ENCODE results near the gene RMDN2. TPM values are rescaled to one million over a fixed set of nuclear protein-coding genes. Genes with fewer than 3 reads are reported as not detected.
A peak's percentile ranks its signal among the peaks of the same experiment; 100 is the strongest.

Gene RMDN2
- total RNA-seq, 1 experiment from 2014 or later: 3.2 TPM

- no peak for TF ChIP-seq CTCF (IDR thresholded peaks at IDR 0.05; ENCODE audit: unreplicated experiment)
- Mint-ChIP-seq H3K27ac (ENCODE audit: low read depth, unreplicated experiment) (no peak overlapping the region), H3K36me3 (ENCODE audit: insufficient read depth, unreplicated experiment) (no peaks in the 10 kb centered on the region), H3K9me3 (ENCODE audit: unreplicated experiment) (no peaks in the 10 kb centered on the region), H3K4me1 (ENCODE audit: insufficient read depth, unreplicated experiment) (no peaks in the 10 kb centered on the region), H3K27me3 (ENCODE audit: insufficient read depth, unreplicated experiment) (peaks cover 32% of the 10 kb centered on the region), H3K4me3 (ENCODE audit: unreplicated experiment) (no peak overlapping the region)
- ChIA-PET POLR2A (interaction anchor here (1.0 kb wide), 1 partner anchor 31 kb away, joined by 3 read pairs; no protein-coding TSS in a partner anchor), CTCF (interaction anchor here (0.8 to 1.8 kb wide), 2 partner anchors 31 to 52 kb away, joined by 3 to 5 read pairs; no protein-coding TSS in a partner anchor)
- DNase-seq (ENCODE audit: unreplicated experiment): peak; percentile 45
- intact Hi-C loops (cut with micrococcal nuclease): no loop called here
- no TSS peak for BruUV-seq (replicated peaks)
These were observed 112.2 kb downstream of the RMDN2 start for GRCh38 chr2:38037325-38037724.

GRCh38 chr2:38037757-38038621 is 112.9 kb downstream of the RMDN2 start:
- intact Hi-C loops (cut with micrococcal nuclease): no loop called here
- no peaks in the 10 kb centered on the region for H3K4me1 Mint-ChIP-seq (ENCODE audit: insufficient read depth, unreplicated experiment)
- H3K27ac Mint-ChIP-seq (ENCODE audit: low read depth, unreplicated experiment): no peak overlapping the region
- DNase-seq (ENCODE audit: unreplicated experiment): no peak
- H3K4me3 Mint-ChIP-seq (ENCODE audit: unreplicated experiment): no peak overlapping the region
- no TSS peak for BruUV-seq (replicated peaks)
- TF ChIP-seq CTCF (IDR thresholded peaks at IDR 0.05; ENCODE audit: unreplicated experiment): no peak
- peaks cover 1% of the 10 kb centered on the region for H3K9me3 Mint-ChIP-seq (ENCODE audit: unreplicated experiment)
- CTCF ChIA-PET: interaction anchor here (1.8 kb wide), 1 partner anchor 31 kb away, joined by 5 read pairs; no protein-coding TSS in a partner anchor
- no peaks in the 10 kb centered on the region for H3K36me3 Mint-ChIP-seq (ENCODE audit: insufficient read depth, unreplicated experiment)
- H3K27me3 Mint-ChIP-seq (ENCODE audit: insufficient read depth, unreplicated experiment): peaks cover 32% of the 10 kb centered on the region
- POLR2A ChIA-PET: interaction anchor here (1.0 kb wide), 1 partner anchor 30 kb away, joined by 3 read pairs; no protein-coding TSS in a partner anchor

GRCh38 chr2:38038682-38039081 is 113.6 kb downstream of the RMDN2 start:
- H3K9me3 Mint-ChIP-seq (ENCODE audit: unreplicated experiment): peaks cover 8% of the 10 kb centered on the region
- no peak overlapping the region for H3K27ac Mint-ChIP-seq (ENCODE audit: low read depth, unreplicated experiment)
- TF ChIP-seq CTCF (IDR thresholded peaks at IDR 0.05; ENCODE audit: unreplicated experiment): no peak
- no peaks in the 10 kb centered on the region for H3K4me1 Mint-ChIP-seq (ENCODE audit: insufficient read depth, unreplicated experiment)
- H3K27me3 Mint-ChIP-seq (ENCODE audit: insufficient read depth, unreplicated experiment): peaks cover 32% of the 10 kb centered on the region
- H3K4me3 Mint-ChIP-seq (ENCODE audit: unreplicated experiment): no peak overlapping the region
- no peaks in the 10 kb centered on the region for H3K36me3 Mint-ChIP-seq (ENCODE audit: insufficient read depth, unreplicated experiment)
- intact Hi-C loops (cut with micrococcal nuclease): no loop called here
- DNase-seq (ENCODE audit: unreplicated experiment): no peak
- ChIA-PET POLR2A (no interaction called here), CTCF (interaction anchor here (1.8 kb wide), 1 partner anchor 30 kb away, joined by 5 read pairs; no protein-coding TSS in a partner anchor)
- BruUV-seq (replicated peaks): no TSS peak

- TF ChIP-seq CTCF (IDR thresholded peaks at IDR 0.05; ENCODE audit: unreplicated experiment): no peak
- POLR2A ChIA-PET: no interaction called here
- H3K4me3 Mint-ChIP-seq (ENCODE audit: unreplicated experiment): no peak overlapping the region
- H3K27ac Mint-ChIP-seq (ENCODE audit: low read depth, unreplicated experiment): no peak overlapping the region
- no peaks in the 10 kb centered on the region for H3K4me1 Mint-ChIP-seq (ENCODE audit: insufficient read depth, unreplicated experiment)
- no TSS peak for BruUV-seq (replicated peaks)
- peak; percentile 62 for DNase-seq (ENCODE audit: unreplicated experiment)
- peaks cover 12% of the 10 kb centered on the region for H3K9me3 Mint-ChIP-seq (ENCODE audit: unreplicated experiment)
- peaks cover 32% of the 10 kb centered on the region for H3K27me3 Mint-ChIP-seq (ENCODE audit: insufficient read depth, unreplicated experiment)
- CTCF ChIA-PET: no interaction called here
- intact Hi-C loops (cut with micrococcal nuclease): no loop called here
- H3K36me3 Mint-ChIP-seq (ENCODE audit: insufficient read depth, unreplicated experiment): no peaks in the 10 kb centered on the region
These were observed 114.2 kb downstream of the RMDN2 start for GRCh38 chr2:38039121-38039910.

Data from MCF 10A (cell line).